Aorta (tissue), 5 donors: ENCODE results near the gene PARD3. TPM values are rescaled to one million over a fixed set of nuclear protein-coding genes. Genes with fewer than 3 reads are reported as not detected.
"Not testable (repeated sequence)": the region's sequence is repeated elsewhere in the genome, so short reads cannot be mapped to it uniquely, and the experiment has no call there.

Experiments
- ATAC-seq: fragments of 200-7000 bp; cut with Tn5 transposase; one replicate; pipeline ENCODE4 v1.9.1; 2022; ENCODE audit warnings: moderate library complexity; ENCODE audit not compliant: low FRiP score
- DNase-seq, 2 donors: peaks; one replicate each; pipeline ENCODE4 v3.0.0-alpha.2; 2020
- H3K27ac ChIP-seq, 2 donors: one replicate each; pipeline ENCODE4 v1.5.1; 2013; ENCODE audit warnings: low read length in 2 of 2, mild to moderate bottlenecking in 2 of 2, moderate library complexity in 2 of 2, control low read depth in 1 of 2, inconsistent platforms in 1 of 2, low read depth in 1 of 2
- H3K27me3 ChIP-seq, 2 donors: one replicate each; pipeline ENCODE4 v1.6.1; 2013; ENCODE audit warnings: control low read depth in 1 of 2, low read length in 1 of 2, mild to moderate bottlenecking in 1 of 2, moderate library complexity in 1 of 2; ENCODE audit not compliant: insufficient read depth in 2 of 2, control insufficient read depth in 1 of 2
- H3K36me3 ChIP-seq, 2 donors: one replicate each; pipeline ENCODE4 v1.6.1; 2013; ENCODE audit warnings: control low read depth in 1 of 2, low read length in 1 of 2, mild to moderate bottlenecking in 1 of 2; ENCODE audit not compliant: insufficient read depth in 2 of 2, control insufficient read depth in 1 of 2
- H3K4me1 ChIP-seq, 2 donors: one replicate each; pipeline ENCODE4 v1.6.1; 2013; ENCODE audit warnings: low read length in 2 of 2, control low read depth in 1 of 2, mild to moderate bottlenecking in 1 of 2, moderate library complexity in 1 of 2; ENCODE audit not compliant: insufficient read depth in 2 of 2, control insufficient read depth in 1 of 2
- H3K4me3 ChIP-seq, 2 donors: one replicate each; pipeline ENCODE4 v1.5.1; 2013; ENCODE audit warnings: low read length in 2 of 2, control low read depth in 1 of 2, mild to moderate bottlenecking in 1 of 2
- H3K9me3 ChIP-seq: one replicate; pipeline ENCODE4 v1.6.1; 2013; ENCODE audit warnings: mild to moderate bottlenecking, low read length; ENCODE audit not compliant: control insufficient read depth
- WGBS, 2 donors: extraction: QIAGEN DNeasy Blood & Tissue Kit; methylation state at CpG; one replicate each; pipeline ENCODE4 v1.1.7; 2013; 5-methylcytosine and 5-hydroxymethylcytosine counted together
- intact Hi-C, 2 donors: fragments of 100-400 bp; cut with DNase I; formaldehyde crosslinking; loops; one replicate each; pipeline versions ENCODE4 v1.14.2 to v1.15.0; 2022
- polyA plus RNA-seq, 2 donors: library from polyadenylated mRNA; stranded (reverse); fragments of 200-250 nt; gene quantifications; one replicate each; pipeline ENCODE4 v1.2.3, GENCODE V29; 2013
- total RNA-seq, 2 donors: library from RNA; stranded (reverse); fragmentation: NEBNext Ultra II Directional; extraction: Animal tissue kit (Norgen Biotek cat#: 25700); gene quantifications; one replicate each; pipeline ENCODE4 v1.2.1, GENCODE V29; 2021
- donor health status: healthy with polysubstance abuse.
- donor health status: Bipolar disorder and iron deficiency.
- donor health status: DM: no; HTN: no; CAD: no.
- donor health status: DM: no; HTN: no; CAD: no.
- donor health status: DM: yes; HTN: yes; CAD: no.

The PARD3 gene
- total and polyA plus RNA-seq, 4 donors, result 6.4 to 33.0 (median 28.7) TPM

- intact Hi-C loops, result loop anchor here in 1 of 2 donors (5.0 to 10.0 kb wide), 2 partner anchors 205 to 947 kb away; partner anchors contain the start of gene NRP1
- no peak overlapping the region for H3K4me3 ChIP-seq
- peaks cover 0 to 3% of the 10 kb centered on the region in 2 donors for H3K4me1 ChIP-seq
- no peaks in the 10 kb centered on the region for H3K36me3 ChIP-seq
- ATAC-seq (no peak), DNase-seq (no peak)
- peak overlapping the region in 1 of 2 donors; percentile 99 for H3K27ac ChIP-seq
- WGBS, 2 donors, result 60 to 62% methylated on average over 3 of the region's 3 CpGs
- H3K9me3 ChIP-seq, result no peaks in the 10 kb centered on the region
- H3K27me3 ChIP-seq, result no peaks in the 10 kb centered on the region
These were observed 533.2 kb downstream of the PARD3 start for GRCh38 chr10:34281661-34282582.

GRCh38 chr10:34280599-34281374 is 534.3 kb downstream of the PARD3 start:
- intact Hi-C loops, result loop anchor here in 1 of 2 donors (5.0 to 10.0 kb wide), 2 partner anchors 203 to 946 kb away; partner anchors contain the start of gene NRP1
- H3K27me3 ChIP-seq, result no peaks in the 10 kb centered on the region
- peak overlapping the region; percentile 45 to 99 for H3K27ac ChIP-seq
- H3K9me3 ChIP-seq, result no peaks in the 10 kb centered on the region
- WGBS, 2 donors, result 16 to 19% methylated on average over 11 of the region's 11 CpGs
- ATAC-seq (peak; percentile 68), DNase-seq (peak in 1 of 2 donors; percentile 74)
- peak overlapping the region; percentile 18 to 20 for H3K4me3 ChIP-seq
- H3K36me3 ChIP-seq, result no peaks in the 10 kb centered on the region
- H3K4me1 ChIP-seq, result no peaks in the 10 kb centered on the region

DNA sequence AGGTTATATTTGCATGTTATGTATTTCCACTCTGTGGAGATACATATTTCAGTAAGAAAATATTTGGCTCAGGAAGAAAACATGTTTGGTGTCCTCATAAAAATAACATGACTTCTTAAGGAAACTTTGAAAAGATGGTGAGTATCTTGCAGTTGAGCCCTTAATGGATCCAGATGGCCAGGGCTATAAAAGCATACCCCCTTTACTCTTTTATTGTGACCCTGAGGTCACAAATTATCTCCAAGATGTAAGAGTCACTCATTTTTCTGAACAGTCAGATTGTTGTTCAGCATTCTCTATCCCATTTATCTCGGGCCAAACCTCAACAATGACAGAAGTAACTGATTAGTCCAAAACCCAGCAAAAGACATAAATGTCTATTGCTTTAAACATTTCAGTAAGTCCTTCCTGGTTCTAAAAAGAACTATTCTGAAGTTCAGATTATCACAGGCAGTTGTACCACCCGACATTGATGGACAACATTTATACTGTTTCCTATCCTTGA is 539.4 kb downstream of the PARD3 start:
- intact Hi-C loops, result loop anchor here in 1 of 2 donors (10.0 kb wide), 1 partner anchor 359 kb away; no protein-coding TSS in a partner anchor
- H3K4me3 ChIP-seq, result no peak overlapping the region
- DNase-seq (no peak), ATAC-seq (no peak)
- no peaks in the 10 kb centered on the region for H3K27me3 ChIP-seq
- H3K4me1 ChIP-seq, result no peaks in the 10 kb centered on the region
- H3K9me3 ChIP-seq, result no peaks in the 10 kb centered on the region
- no peak overlapping the region for H3K27ac ChIP-seq
- H3K36me3 ChIP-seq, result no peaks in the 10 kb centered on the region
- 85 to 91% methylated on average over 2 of the region's 2 CpGs for WGBS, 2 donors

DNA sequence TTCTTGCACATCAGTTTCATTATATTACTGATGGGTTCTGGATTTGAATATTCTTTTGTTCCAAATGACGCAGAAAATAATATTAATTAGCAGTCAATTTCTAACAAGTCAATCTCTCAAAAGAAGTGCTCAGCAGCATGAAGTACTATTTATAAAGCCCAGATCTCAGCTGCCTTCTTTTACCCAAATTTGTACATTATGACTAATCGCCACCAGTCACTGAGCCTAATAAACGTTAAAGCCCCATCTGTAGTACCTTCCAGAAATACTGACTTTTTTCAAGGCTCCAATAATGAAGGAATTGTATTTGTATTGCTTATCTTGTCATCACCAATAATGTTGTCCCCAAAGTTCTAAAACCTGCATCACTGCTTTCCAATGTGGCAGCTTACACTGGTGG is 540.2 kb downstream of the PARD3 start:
- H3K4me1 ChIP-seq, result no peaks in the 10 kb centered on the region
- no peak overlapping the region for H3K27ac ChIP-seq
- no peaks in the 10 kb centered on the region for H3K27me3 ChIP-seq
- intact Hi-C loops, result loop anchor here in 1 of 2 donors (10.0 kb wide), 1 partner anchor 360 kb away; no protein-coding TSS in a partner anchor
- no peak for DNase-seq
- no peaks in the 10 kb centered on the region for H3K36me3 ChIP-seq
- H3K4me3 ChIP-seq, result no peak overlapping the region
- WGBS, 2 donors, result 60 to 62% methylated on average over 3 of the region's 3 CpGs
- ATAC-seq, result no peak
- no peaks in the 10 kb centered on the region for H3K9me3 ChIP-seq

GRCh38 chr10:34273340-34273739 is 541.8 kb downstream of the PARD3 start:
- no peak for DNase-seq
- Histone ChIP-seq H3K27ac (no peak overlapping the region), H3K36me3 (no peaks in the 10 kb centered on the region), H3K27me3 (no peaks in the 10 kb centered on the region), H3K4me3 (no peak overlapping the region), H3K9me3 (no peaks in the 10 kb centered on the region), H3K4me1 (no peaks in the 10 kb centered on the region)
- ATAC-seq, result no peak
- 98 to 100% methylated on average over 1 of the region's 1 CpG for WGBS, 2 donors
- intact Hi-C loops, result loop anchor here in 1 of 2 donors (10.0 kb wide), 1 partner anchor 361 kb away; no protein-coding TSS in a partner anchor

DNA sequence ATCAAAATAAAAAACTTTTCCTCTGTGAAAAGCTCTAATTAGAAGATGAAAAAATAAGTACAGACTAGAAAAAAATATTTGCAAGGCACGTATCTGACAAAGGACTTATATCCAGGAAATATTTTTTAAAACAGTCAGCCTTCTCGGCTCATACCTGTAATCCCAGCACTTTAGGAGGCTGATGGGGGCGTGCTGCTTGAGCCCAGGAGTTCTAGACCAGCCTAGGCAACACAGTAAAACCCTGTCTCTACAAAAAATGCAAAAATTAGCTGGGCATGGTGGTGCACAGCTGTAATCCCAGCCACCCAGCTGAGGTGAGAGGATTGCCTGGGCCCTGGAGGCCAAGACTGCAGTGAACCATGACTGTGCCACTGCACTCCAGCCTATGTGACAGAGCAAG is 542.8 kb downstream of the PARD3 start:
- Histone ChIP-seq H3K9me3 (no peaks in the 10 kb centered on the region), H3K36me3 (no peaks in the 10 kb centered on the region), H3K4me1 (no peaks in the 10 kb centered on the region), H3K27ac (no peak overlapping the region), H3K27me3 (no peaks in the 10 kb centered on the region), H3K4me3 (no peak overlapping the region)
- intact Hi-C loops, result loop anchor here in 1 of 2 donors (10.0 kb wide), 1 partner anchor 362 kb away; no protein-coding TSS in a partner anchor
- WGBS, 2 donors, result 90 to 96% methylated on average over 3 of the region's 3 CpGs
- DNase-seq, result no peak
- no peak for ATAC-seq

- H3K9me3 ChIP-seq, H3K27ac ChIP-seq, intact Hi-C loops, ATAC-seq, DNase-seq, H3K27me3 ChIP-seq, H3K4me3 ChIP-seq, H3K4me1 ChIP-seq, H3K36me3 ChIP-seq: not testable (repeated sequence)
- 96 to 100% methylated on average over 1 to 2 of the region's 2 CpGs for WGBS, 2 donors
These were observed 546.7 kb downstream of the PARD3 start for GRCh38 chr10:34268410-34268809.

- Histone ChIP-seq H3K4me3 (no peak overlapping the region), H3K27me3 (no peaks in the 10 kb centered on the region), H3K4me1 (no peaks in the 10 kb centered on the region), H3K9me3 (no peaks in the 10 kb centered on the region), H3K36me3 (no peaks in the 10 kb centered on the region), H3K27ac (no peak overlapping the region)
- no peak for ATAC-seq
- intact Hi-C loops, result no loop called here
- 96 to 97% methylated on average over 1 of the region's 1 CpG for WGBS, 2 donors
- DNase-seq, result no peak
These were observed 552.1 kb downstream of the PARD3 start for GRCh38 chr10:34262985-34263384.
